Measurements from ENCODE around the gene TNRC18.

The TNRC18 gene

GRCh38 chr7:5351507-5352265, 71.9 kb downstream of the TNRC18 start:
- H3K4me3 ChIP-seq (ENCODE audit: insufficient read depth, low read depth, low read length, poor library complexity, severe bottlenecking) = no peak overlapping the region
- H3K36me3 ChIP-seq (ENCODE audit: control insufficient read depth, insufficient read depth, low read length) = peaks cover 52% of the 10 kb centered on the region
- no peaks in the 10 kb centered on the region for H3K4me1 ChIP-seq (ENCODE audit: control insufficient read depth, insufficient read depth, low read length, poor library complexity, severe bottlenecking)
- DNase-seq = no peak
- H3K27me3 ChIP-seq (replicated peaks; ENCODE audit: control insufficient read depth, insufficient read depth, low read length, poor library complexity, severe bottlenecking) = no peaks in the 10 kb centered on the region
- H3K27ac ChIP-seq (ENCODE audit: insufficient read depth, low read length, poor library complexity, severe bottlenecking) = no peak overlapping the region
- no peaks in the 10 kb centered on the region for H3K9me3 ChIP-seq (ENCODE audit: control insufficient read depth, low read length)

DNA sequence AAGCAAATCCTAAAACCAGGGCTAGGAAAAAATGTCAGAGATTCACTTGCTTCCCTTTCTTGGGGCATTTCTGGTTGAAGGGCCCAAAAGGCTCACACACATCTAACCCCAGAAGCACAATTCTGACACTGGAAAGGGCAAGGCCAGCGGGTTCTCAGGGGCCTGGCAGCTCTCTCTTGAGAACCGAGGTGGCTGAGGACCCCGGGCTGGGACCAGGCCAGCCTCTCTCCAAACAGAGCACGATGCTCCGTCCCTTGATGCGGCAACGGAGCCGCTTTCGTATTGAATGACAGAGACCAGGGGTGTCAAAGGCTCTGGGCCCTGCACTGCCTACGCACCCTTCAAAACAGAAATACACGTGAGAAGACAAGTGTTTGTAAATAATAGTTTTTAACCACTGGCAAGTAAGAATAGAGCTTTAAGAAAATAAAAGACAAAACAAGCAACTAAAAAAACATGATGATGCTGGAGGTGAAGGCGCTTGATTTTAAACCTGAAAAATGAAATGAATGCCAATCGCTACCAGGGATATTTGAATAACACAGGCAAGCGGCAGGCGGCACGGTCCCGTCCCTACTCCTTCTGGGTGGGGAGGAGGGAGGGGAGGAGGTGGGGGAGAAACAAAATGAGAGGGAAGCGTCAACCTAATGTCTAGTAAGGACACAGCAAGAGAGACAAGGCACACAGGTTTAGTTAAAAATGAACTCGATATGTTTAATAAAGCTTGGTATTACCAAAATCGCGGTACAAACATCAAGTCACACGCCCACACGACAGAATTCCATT, 72.8 kb downstream of the TNRC18 start:
- no peaks in the 10 kb centered on the region for H3K9me3 ChIP-seq (ENCODE audit: control insufficient read depth, low read length)
- H3K4me3 ChIP-seq (ENCODE audit: insufficient read depth, low read depth, low read length, poor library complexity, severe bottlenecking) = no peak overlapping the region
- DNase-seq = no peak
- H3K27me3 ChIP-seq (replicated peaks; ENCODE audit: control insufficient read depth, insufficient read depth, low read length, poor library complexity, severe bottlenecking) = no peaks in the 10 kb centered on the region
- no peak overlapping the region for H3K27ac ChIP-seq (ENCODE audit: insufficient read depth, low read length, poor library complexity, severe bottlenecking)
- peaks cover 47% of the 10 kb centered on the region for H3K36me3 ChIP-seq (ENCODE audit: control insufficient read depth, insufficient read depth, low read length)
- no peaks in the 10 kb centered on the region for H3K4me1 ChIP-seq (ENCODE audit: control insufficient read depth, insufficient read depth, low read length, poor library complexity, severe bottlenecking)

DNA sequence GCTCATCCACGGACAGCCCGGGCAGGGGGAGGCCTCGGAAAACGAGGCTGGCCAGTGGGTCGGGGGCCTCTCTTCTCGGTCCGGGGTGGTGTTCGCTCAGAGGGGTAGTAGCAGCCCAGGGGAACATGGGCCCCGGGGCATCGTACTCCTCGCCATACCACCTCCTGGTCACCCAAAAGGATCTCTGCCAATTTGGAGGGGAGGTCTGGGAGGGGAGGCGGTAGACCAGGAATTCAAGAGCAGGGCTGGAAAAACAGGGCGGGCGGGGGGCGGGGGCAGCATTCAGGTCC, 73.5 kb downstream of the TNRC18 start:
- H3K27me3 ChIP-seq (replicated peaks; ENCODE audit: control insufficient read depth, insufficient read depth, low read length, poor library complexity, severe bottlenecking) = no peaks in the 10 kb centered on the region
- H3K9me3 ChIP-seq (ENCODE audit: control insufficient read depth, low read length) = no peaks in the 10 kb centered on the region
- H3K4me1 ChIP-seq (ENCODE audit: control insufficient read depth, insufficient read depth, low read length, poor library complexity, severe bottlenecking) = no peaks in the 10 kb centered on the region
- no peak overlapping the region for H3K4me3 ChIP-seq (ENCODE audit: insufficient read depth, low read depth, low read length, poor library complexity, severe bottlenecking)
- H3K27ac ChIP-seq (ENCODE audit: insufficient read depth, low read length, poor library complexity, severe bottlenecking) = no peak overlapping the region
- no peak for DNase-seq
- H3K36me3 ChIP-seq (ENCODE audit: control insufficient read depth, insufficient read depth, low read length) = peaks cover 43% of the 10 kb centered on the region

DNA sequence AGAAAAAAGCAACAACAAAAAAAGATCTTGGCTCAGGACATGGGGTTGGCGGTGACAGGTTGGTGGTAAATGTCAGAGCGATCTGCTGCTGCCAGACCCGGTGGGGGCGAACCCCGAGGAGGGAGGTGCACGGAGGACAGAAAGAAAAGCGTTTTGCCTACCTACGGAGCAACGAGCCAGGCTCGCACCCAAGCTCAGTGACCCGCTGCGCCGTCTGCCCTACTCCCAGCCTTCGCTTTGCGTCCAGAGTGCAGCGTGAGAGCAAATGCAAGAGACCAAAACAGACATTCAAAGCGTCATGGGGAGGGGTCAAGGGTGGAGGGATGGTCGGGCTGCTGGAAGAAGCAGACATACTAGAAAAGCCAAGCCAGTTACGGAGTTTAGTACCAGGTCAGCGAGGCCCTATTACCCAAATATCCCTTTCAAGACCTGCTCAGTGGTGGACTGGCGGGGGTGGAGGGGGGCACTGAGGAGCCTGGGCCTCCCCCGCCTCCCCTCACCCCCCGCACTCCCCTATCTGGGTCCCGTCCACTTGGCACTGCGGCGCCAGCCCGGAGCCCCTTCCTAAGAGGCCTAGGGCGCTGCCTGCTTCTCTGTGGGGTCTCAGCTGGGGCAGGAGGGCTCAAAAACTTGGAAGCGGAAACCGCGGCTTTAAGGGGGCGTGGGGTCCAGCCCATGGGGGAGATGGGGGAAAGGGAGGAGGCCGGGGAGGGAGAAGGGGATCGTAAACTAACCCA, 74.0 kb downstream of the TNRC18 start:
- Histone ChIP-seq H3K36me3 (ENCODE audit: control insufficient read depth, insufficient read depth, low read length) (peaks cover 46% of the 10 kb centered on the region), H3K27me3 (replicated peaks; ENCODE audit: control insufficient read depth, insufficient read depth, low read length, poor library complexity, severe bottlenecking) (no peaks in the 10 kb centered on the region), H3K4me1 (ENCODE audit: control insufficient read depth, insufficient read depth, low read length, poor library complexity, severe bottlenecking) (no peaks in the 10 kb centered on the region), H3K27ac (ENCODE audit: insufficient read depth, low read length, poor library complexity, severe bottlenecking) (no peak overlapping the region), H3K4me3 (ENCODE audit: insufficient read depth, low read depth, low read length, poor library complexity, severe bottlenecking) (no peak overlapping the region), H3K9me3 (ENCODE audit: control insufficient read depth, low read length) (peaks cover under 1% of the 10 kb centered on the region)
- no peak for DNase-seq

- no peak for DNase-seq
- H3K4me1 ChIP-seq (ENCODE audit: control insufficient read depth, insufficient read depth, low read length, poor library complexity, severe bottlenecking) = no peaks in the 10 kb centered on the region
- peaks cover 7% of the 10 kb centered on the region for H3K9me3 ChIP-seq (ENCODE audit: control insufficient read depth, low read length)
- no peak overlapping the region for H3K4me3 ChIP-seq (ENCODE audit: insufficient read depth, low read depth, low read length, poor library complexity, severe bottlenecking)
- peaks cover 52% of the 10 kb centered on the region for H3K36me3 ChIP-seq (ENCODE audit: control insufficient read depth, insufficient read depth, low read length)
- no peaks in the 10 kb centered on the region for H3K27me3 ChIP-seq (replicated peaks; ENCODE audit: control insufficient read depth, insufficient read depth, low read length, poor library complexity, severe bottlenecking)
- no peak overlapping the region for H3K27ac ChIP-seq (ENCODE audit: insufficient read depth, low read length, poor library complexity, severe bottlenecking)
These were observed 74.6 kb downstream of the TNRC18 start for GRCh38 chr7:5349005-5349380.

GRCh38 chr7:5348134-5349004, 75.3 kb downstream of the TNRC18 start:
- Histone ChIP-seq H3K4me3 (ENCODE audit: insufficient read depth, low read depth, low read length, poor library complexity, severe bottlenecking) (no peak overlapping the region), H3K36me3 (ENCODE audit: control insufficient read depth, insufficient read depth, low read length) (peaks cover 55% of the 10 kb centered on the region), H3K4me1 (ENCODE audit: control insufficient read depth, insufficient read depth, low read length, poor library complexity, severe bottlenecking) (no peaks in the 10 kb centered on the region), H3K27me3 (replicated peaks; ENCODE audit: control insufficient read depth, insufficient read depth, low read length, poor library complexity, severe bottlenecking) (no peaks in the 10 kb centered on the region), H3K27ac (ENCODE audit: insufficient read depth, low read length, poor library complexity, severe bottlenecking) (no peak overlapping the region), H3K9me3 (ENCODE audit: control insufficient read depth, low read length) (peaks cover 13% of the 10 kb centered on the region)
- no peak for DNase-seq

GRCh38 chr7:5345671-5346070, 78.0 kb downstream of the TNRC18 start:
- Histone ChIP-seq H3K9me3 (ENCODE audit: control insufficient read depth, low read length) (peaks cover 13% of the 10 kb centered on the region), H3K36me3 (ENCODE audit: control insufficient read depth, insufficient read depth, low read length) (peaks cover 48% of the 10 kb centered on the region), H3K27me3 (replicated peaks; ENCODE audit: control insufficient read depth, insufficient read depth, low read length, poor library complexity, severe bottlenecking) (no peaks in the 10 kb centered on the region), H3K27ac (ENCODE audit: insufficient read depth, low read length, poor library complexity, severe bottlenecking) (no peak overlapping the region), H3K4me3 (ENCODE audit: insufficient read depth, low read depth, low read length, poor library complexity, severe bottlenecking) (no peak overlapping the region), H3K4me1 (ENCODE audit: control insufficient read depth, insufficient read depth, low read length, poor library complexity, severe bottlenecking) (no peaks in the 10 kb centered on the region)
- DNase-seq = no peak

- H3K4me3 ChIP-seq (ENCODE audit: insufficient read depth, low read depth, low read length, poor library complexity, severe bottlenecking) = no peak overlapping the region
- DNase-seq = no peak
- H3K4me1 ChIP-seq (ENCODE audit: control insufficient read depth, insufficient read depth, low read length, poor library complexity, severe bottlenecking) = no peaks in the 10 kb centered on the region
- H3K27me3 ChIP-seq (replicated peaks; ENCODE audit: control insufficient read depth, insufficient read depth, low read length, poor library complexity, severe bottlenecking) = no peaks in the 10 kb centered on the region
- H3K36me3 ChIP-seq (ENCODE audit: control insufficient read depth, insufficient read depth, low read length) = peaks cover 43% of the 10 kb centered on the region
- peaks cover 13% of the 10 kb centered on the region for H3K9me3 ChIP-seq (ENCODE audit: control insufficient read depth, low read length)
- no peak overlapping the region for H3K27ac ChIP-seq (ENCODE audit: insufficient read depth, low read length, poor library complexity, severe bottlenecking)
These were observed 78.5 kb downstream of the TNRC18 start for GRCh38 chr7:5345171-5345570.

GRCh38 chr7:5344342-5344741, 79.3 kb downstream of the TNRC18 start:
- H3K27me3 ChIP-seq (replicated peaks; ENCODE audit: control insufficient read depth, insufficient read depth, low read length, poor library complexity, severe bottlenecking) = no peaks in the 10 kb centered on the region
- no peak overlapping the region for H3K27ac ChIP-seq (ENCODE audit: insufficient read depth, low read length, poor library complexity, severe bottlenecking)
- no peaks in the 10 kb centered on the region for H3K4me1 ChIP-seq (ENCODE audit: control insufficient read depth, insufficient read depth, low read length, poor library complexity, severe bottlenecking)
- DNase-seq = no peak
- H3K36me3 ChIP-seq (ENCODE audit: control insufficient read depth, insufficient read depth, low read length) = peaks cover 39% of the 10 kb centered on the region
- H3K4me3 ChIP-seq (ENCODE audit: insufficient read depth, low read depth, low read length, poor library complexity, severe bottlenecking) = no peak overlapping the region
- peaks cover 13% of the 10 kb centered on the region for H3K9me3 ChIP-seq (ENCODE audit: control insufficient read depth, low read length)
